Adrenal gland (tissue), 12 donors: ENCODE measurements around the gene BCAS3. TPM values are rescaled to one million over a fixed set of nuclear protein-coding genes. Genes with fewer than 3 reads are reported as not detected.

Source experiments
- DNase-seq, 7 donors: peaks; one replicate each; pipeline ENCODE4 v3.0.0-alpha.2; 2019 to 2020
- H3K27ac ChIP-seq, 5 donors: fragments of 200-600 bp; sonication (generic) in 4 of 5; 1 replicate in 3 of 5; 2 replicates in 2 of 5; pipeline versions ENCODE4 v1.5.1 to v1.8.0; 2016 to 2020; ENCODE audit warnings: mild to moderate bottlenecking in 1 of 5
- H3K27me3 ChIP-seq: fragments of 200-600 bp; 2 replicates; pipeline ENCODE4 v1.8.0; 2021
- H3K36me3 ChIP-seq, 2 donors: fragments of 200-600 bp; replicated peaks in 1 of 2; 1 replicate in 1 of 2; 2 replicates in 1 of 2; pipeline versions ENCODE4 v1.5.1 to v1.8.0; 2018 to 2022
- H3K4me1 ChIP-seq, 2 donors: fragments of 200-600 bp; replicated peaks in 1 of 2; 1 replicate in 1 of 2; 2 replicates in 1 of 2; pipeline versions ENCODE4 v1.5.1 to v1.8.0; 2018 to 2021
- H3K4me3 ChIP-seq, 4 donors: fragments of 200-600 bp; sonication (generic) in 3 of 4; one replicate each; pipeline ENCODE4 v1.5.1; 2016 to 2018
- H3K9me3 ChIP-seq, 3 donors: fragments of 200-600 bp; sonication (generic) in 1 of 3; replicated peaks in 1 of 3; 1 replicate in 2 of 3; 2 replicates in 1 of 3; pipeline versions ENCODE4 v1.5.1 to v1.8.0; 2016 to 2021
- POLR2A ChIP-seq, 2 donors: fragments of 450-650 bp; IDR thresholded peaks; one replicate each; pipeline ENCODE4 v1.6.1; 2017; ENCODE audit warnings: antibody characterized with exemption in 2 of 2, mild to moderate bottlenecking in 2 of 2, moderate library complexity in 1 of 2
- WGBS, 4 donors: extraction: QIAGEN DNeasy Blood & Tissue Kit in 2 of 4; methylation state at CpG; one replicate each; pipeline versions ENCODE4 v1.1.5 to v1.1.7; 2013 to 2017; 5-methylcytosine and 5-hydroxymethylcytosine counted together
- intact Hi-C, 2 donors: fragments of 100-400 bp; cut with DNase I; formaldehyde crosslinking; loops; one replicate each; pipeline versions ENCODE4 v1.14.1 to v1.15.0; 2022 to 2023
- polyA plus RNA-seq, 3 donors: library from polyadenylated mRNA; stranded (reverse); fragments of 200-250 nt in 2 of 3; fragments of 350-450 nt in 1 of 3; fragmentation: Illumina TruSeq in 1 of 3; extraction: RNeasy Lipid Tissue Mini Kit (QIAGEN cat#74804) in 1 of 3; gene quantifications; one replicate each; pipeline ENCODE4 v1.2.3, GENCODE V29; 2013 to 2014
- total RNA-seq, 9 donors: library from RNA; depleted of rRNA in 4 of 9; stranded (reverse); fragments of >200 nt in 4 of 9; fragments of 120-200 nt in 1 of 9; fragmentation: NEBNext Ultra II Directional in 1 of 9; extraction: Animal tissue kit (Norgen Biotek cat#: 25700) in 1 of 9; gene quantifications; one replicate each; pipeline versions ENCODE4 v1.1.0 to v1.2.4, GENCODE V29; 2013 to 2023
- TF ChIP-seq, protein P1 (sequence below), 6 experiments: fragments of 450-650 bp in 4 of 6; fragments of 200-600 bp in 2 of 6; sonication (generic) in 1 of 6; IDR thresholded peaks; 1 replicate in 5 of 6; 2 replicates in 1 of 6; pipeline versions ENCODE4 v1.5.1 to v1.8.0; 2016 to 2021; ENCODE audit warnings: antibody characterized with exemption in 6 of 6, mild to moderate bottlenecking in 2 of 6, moderate library complexity in 1 of 6
- donor health status: healthy with polysubstance abuse.
- donor health status: Bipolar disorder and iron deficiency.
- donor health status: DM: yes; HTN: yes; CAD: no.
- donor health status: DM: no; HTN: no; CAD: no.
- donor health status: DM: no; HTN: no; CAD: no.
- donor health status: DM: yes; HTN: yes; CAD: no.

The BCAS3 gene
- total and polyA plus RNA-seq, 12 donors = 9.4 to 105 (median 29.0) TPM

DNA sequence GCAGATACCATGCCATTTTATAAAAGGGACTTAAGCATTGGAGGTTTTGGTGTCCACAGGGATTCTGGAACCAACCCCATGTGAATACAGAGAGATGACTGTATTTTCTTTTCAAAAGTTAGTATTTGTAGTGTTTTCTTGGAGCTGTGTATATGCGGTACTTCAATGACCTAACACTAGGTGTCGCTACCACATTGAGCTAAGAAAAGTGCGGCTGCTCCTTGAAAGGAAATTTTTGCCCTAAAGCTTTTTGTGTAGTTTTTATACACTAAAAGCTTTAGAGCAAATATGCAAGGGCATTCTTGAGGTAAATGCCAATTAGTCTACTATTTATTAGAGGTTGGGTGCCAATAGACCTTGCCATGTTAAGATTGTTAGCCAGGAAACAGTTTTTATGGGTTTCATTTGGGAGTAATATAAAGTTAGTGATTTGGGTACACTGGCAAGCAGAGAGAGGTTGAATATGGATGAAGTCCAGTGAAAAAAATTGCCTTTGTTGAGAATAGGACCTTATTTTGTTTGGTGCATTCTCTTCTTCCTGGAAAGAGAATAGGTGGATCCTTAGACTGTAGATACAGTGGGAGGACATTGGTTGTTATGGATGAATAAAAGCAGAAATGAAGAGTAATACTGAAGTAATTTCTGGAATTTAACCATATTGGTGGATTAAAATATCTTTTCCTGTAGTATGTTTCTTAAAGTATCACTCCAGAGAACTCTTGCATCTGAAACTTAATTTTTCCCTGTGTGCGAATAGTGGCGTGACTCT lies 43.3 kb downstream of the BCAS3 start:
- Histone ChIP-seq H3K27ac (no peak overlapping the region), H3K4me3 (no peak overlapping the region), H3K36me3 (no peaks in the 10 kb centered on the region), H3K27me3 (no peaks in the 10 kb centered on the region), H3K4me1 (no peaks in the 10 kb centered on the region), H3K9me3 (no peaks in the 10 kb centered on the region)
- peak in 6 of 7 donors; percentile 43 to 66 (median 51) for DNase-seq
- TF ChIP-seq POLR2A (IDR thresholded peaks at IDR 0.05) = no peak
- TF ChIP-seq, protein P1, sequence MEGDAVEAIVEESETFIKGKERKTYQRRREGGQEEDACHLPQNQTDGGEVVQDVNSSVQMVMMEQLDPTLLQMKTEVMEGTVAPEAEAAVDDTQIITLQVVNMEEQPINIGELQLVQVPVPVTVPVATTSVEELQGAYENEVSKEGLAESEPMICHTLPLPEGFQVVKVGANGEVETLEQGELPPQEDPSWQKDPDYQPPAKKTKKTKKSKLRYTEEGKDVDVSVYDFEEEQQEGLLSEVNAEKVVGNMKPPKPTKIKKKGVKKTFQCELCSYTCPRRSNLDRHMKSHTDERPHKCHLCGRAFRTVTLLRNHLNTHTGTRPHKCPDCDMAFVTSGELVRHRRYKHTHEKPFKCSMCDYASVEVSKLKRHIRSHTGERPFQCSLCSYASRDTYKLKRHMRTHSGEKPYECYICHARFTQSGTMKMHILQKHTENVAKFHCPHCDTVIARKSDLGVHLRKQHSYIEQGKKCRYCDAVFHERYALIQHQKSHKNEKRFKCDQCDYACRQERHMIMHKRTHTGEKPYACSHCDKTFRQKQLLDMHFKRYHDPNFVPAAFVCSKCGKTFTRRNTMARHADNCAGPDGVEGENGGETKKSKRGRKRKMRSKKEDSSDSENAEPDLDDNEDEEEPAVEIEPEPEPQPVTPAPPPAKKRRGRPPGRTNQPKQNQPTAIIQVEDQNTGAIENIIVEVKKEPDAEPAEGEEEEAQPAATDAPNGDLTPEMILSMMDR (IDR thresholded peaks at IDR 0.05) = peak; percentile 72 to 91 (median 78)
- intact Hi-C loops = loop anchor here in 1 of 2 donors (5.0 kb wide), 1 partner anchor 671 kb away; no protein-coding TSS in a partner anchor
- 38 to 42% (median 41%) methylated on average over 5 of the region's 5 CpGs for WGBS, 4 donors

DNA sequence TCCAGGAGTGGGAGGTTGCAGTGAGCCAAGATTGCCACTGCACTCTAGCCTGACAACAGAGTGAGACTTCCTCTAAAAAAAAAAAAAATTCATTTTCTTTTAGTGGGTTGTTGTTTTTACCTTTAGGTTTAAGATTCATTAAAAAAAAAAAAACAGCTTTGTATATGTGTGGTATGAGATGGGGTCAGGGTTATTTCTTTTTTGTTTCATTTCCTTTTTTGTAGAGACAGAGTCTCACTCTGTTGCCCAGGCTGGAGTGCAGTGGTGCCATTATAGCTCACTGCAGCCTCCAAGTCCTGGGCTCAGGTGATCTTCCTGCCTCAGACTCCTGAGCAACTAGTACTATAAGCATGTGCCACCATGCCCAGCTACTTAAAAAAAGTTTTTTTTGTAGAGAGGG lies 47.0 kb downstream of the BCAS3 start:
- intact Hi-C loops = loop anchor here in 1 of 2 donors (5.0 kb wide), 1 partner anchor 668 kb away; no protein-coding TSS in a partner anchor
- no peaks in the 10 kb centered on the region for H3K27me3 ChIP-seq
- no peak overlapping the region for H3K4me3 ChIP-seq
- H3K27ac ChIP-seq = no peak overlapping the region
- H3K9me3 ChIP-seq = no peaks in the 10 kb centered on the region
- H3K36me3 ChIP-seq = no peaks in the 10 kb centered on the region
- no peak for DNase-seq
- TF ChIP-seq, protein P1 (IDR thresholded peaks at IDR 0.05) = no peak
- no peak for TF ChIP-seq POLR2A (IDR thresholded peaks at IDR 0.05)
- H3K4me1 ChIP-seq = no peaks in the 10 kb centered on the region

DNA sequence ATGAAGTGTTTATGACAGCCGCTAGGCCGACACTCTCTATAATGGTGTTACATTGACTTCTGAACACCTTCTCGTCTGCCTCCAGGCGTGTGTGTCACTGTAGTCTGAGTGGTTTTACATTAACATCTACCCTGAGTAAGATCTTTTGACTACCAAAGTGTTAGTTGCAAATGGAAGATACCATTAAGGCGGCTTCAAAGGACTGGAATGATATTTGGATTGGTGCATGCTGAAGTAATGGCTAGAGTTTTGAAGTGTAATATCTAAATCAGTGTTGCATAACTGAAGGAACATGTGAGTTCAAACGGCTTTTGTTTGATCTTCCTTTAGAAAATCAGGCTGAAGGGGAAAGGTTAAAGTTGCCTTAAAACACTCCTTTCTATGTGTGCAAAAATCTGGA lies 52.2 kb downstream of the BCAS3 start:
- peaks cover 0 to 2% (median 0%) of the 10 kb centered on the region in 3 donors for H3K9me3 ChIP-seq
- no peak overlapping the region for H3K27ac ChIP-seq
- no peak for TF ChIP-seq POLR2A (IDR thresholded peaks at IDR 0.05)
- TF ChIP-seq, protein P1 (IDR thresholded peaks at IDR 0.05) = no peak
- no peaks in the 10 kb centered on the region for H3K27me3 ChIP-seq
- H3K4me1 ChIP-seq = peaks cover 0 to 11% of the 10 kb centered on the region in 2 donors
- 81 to 88% (median 85%) methylated on average over 6 of the region's 6 CpGs for WGBS, 4 donors
- H3K36me3 ChIP-seq = no peaks in the 10 kb centered on the region
- no peak overlapping the region for H3K4me3 ChIP-seq
- DNase-seq = no peak
- intact Hi-C loops = no loop called here

DNA sequence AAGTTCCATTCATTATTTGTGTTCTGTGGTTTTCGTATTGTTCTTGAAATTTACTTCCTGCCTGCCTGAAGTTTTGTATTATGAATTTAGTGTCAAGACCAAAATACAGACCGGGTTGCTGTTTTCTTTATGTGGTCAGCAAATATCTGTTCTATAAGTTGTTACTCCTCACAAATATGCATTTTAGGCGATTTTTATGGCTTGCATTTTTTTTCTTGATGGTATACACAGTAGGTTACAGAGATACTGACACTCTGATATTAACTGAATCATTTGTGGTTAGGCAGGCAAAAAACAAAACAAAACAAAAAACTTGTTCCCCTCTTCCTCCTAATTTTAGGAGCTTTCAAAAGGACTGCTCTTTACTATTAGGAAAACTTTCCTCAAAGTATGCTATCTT lies 52.6 kb downstream of the BCAS3 start:
- Histone ChIP-seq H3K36me3 (no peaks in the 10 kb centered on the region), H3K27ac (no peak overlapping the region), H3K4me3 (no peak overlapping the region), H3K9me3 (peaks cover 0 to 4% (median 0%) of the 10 kb centered on the region in 3 donors), H3K4me1 (peaks cover 0 to 11% of the 10 kb centered on the region in 2 donors), H3K27me3 (no peaks in the 10 kb centered on the region)
- DNase-seq = no peak
- intact Hi-C loops = no loop called here
- WGBS, 4 donors = 45 to 58% (median 53%) methylated on average over 3 of the region's 3 CpGs
- TF ChIP-seq POLR2A (IDR thresholded peaks at IDR 0.05) = no peak
- TF ChIP-seq, protein P1 (IDR thresholded peaks at IDR 0.05) = no peak
